Mucosa of rectum (tissue), 2 donors: ENCODE results near the gene INTS11.

Experiments
- H3K27ac ChIP-seq, 2 donors: one replicate each; pipeline ENCODE4 v1.7.0; 2013; ENCODE audit warnings: inconsistent platforms in 2 of 2, low read depth in 2 of 2, low read length in 2 of 2
- H3K27me3 ChIP-seq, 2 donors: one replicate each; pipeline ENCODE4 v1.7.0; 2013; ENCODE audit warnings: low read length in 2 of 2; ENCODE audit not compliant: control insufficient read depth in 2 of 2, insufficient read depth in 2 of 2
- H3K36me3 ChIP-seq, 2 donors: one replicate each; pipeline ENCODE4 v1.7.0; 2013; ENCODE audit warnings: low read length in 2 of 2; ENCODE audit not compliant: control insufficient read depth in 2 of 2, insufficient read depth in 2 of 2
- H3K4me1 ChIP-seq, 2 donors: one replicate each; pipeline ENCODE4 v1.7.0; 2013; ENCODE audit warnings: low read length in 2 of 2, mild to moderate bottlenecking in 1 of 2; ENCODE audit not compliant: control insufficient read depth in 2 of 2, insufficient read depth in 2 of 2
- H3K4me3 ChIP-seq, 2 donors: one replicate each; pipeline ENCODE4 v1.7.0; 2013; ENCODE audit warnings: low read length in 2 of 2
- H3K9ac ChIP-seq, 2 donors: one replicate each; pipeline ENCODE4 v1.7.0; 2013; ENCODE audit warnings: low read length in 2 of 2, low read depth in 1 of 2, mild to moderate bottlenecking in 1 of 2
- H3K9me3 ChIP-seq, 2 donors: one replicate each; pipeline ENCODE4 v1.7.0; 2013; ENCODE audit warnings: low read length in 2 of 2; ENCODE audit not compliant: control insufficient read depth in 2 of 2
- donor health status: healthy.
- donor health status: Normal muscosa, but diverticular disease.

INTS11 gene

DNA sequence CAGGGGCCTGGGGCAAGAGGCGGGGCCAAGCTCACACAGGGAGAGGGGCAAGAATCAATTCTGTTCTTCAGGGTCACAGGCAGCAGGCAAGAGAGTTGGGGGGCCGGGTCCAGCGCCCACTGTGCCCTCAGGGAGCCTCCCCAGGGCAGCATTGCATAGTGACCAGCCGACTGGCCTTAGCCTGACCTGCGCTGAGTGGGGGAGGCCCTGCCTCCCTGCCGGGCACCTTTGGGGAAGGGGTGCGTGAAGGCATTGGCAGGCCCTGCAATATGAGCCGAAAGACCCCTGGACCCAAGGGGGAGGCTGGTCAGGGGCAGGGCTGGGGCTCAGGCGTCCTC, 32.0 kb downstream of the INTS11 start:
- Histone ChIP-seq H3K36me3 (peaks cover 0 to 2% of the 10 kb centered on the region in 2 donors), H3K4me3 (no peak overlapping the region), H3K9me3 (no peaks in the 10 kb centered on the region), H3K27me3 (peaks cover 0 to 7% of the 10 kb centered on the region in 2 donors), H3K27ac (no peak overlapping the region), H3K9ac (no peak overlapping the region), H3K4me1 (peaks cover 8 to 13% of the 10 kb centered on the region in 2 donors)

GRCh38 chr1:1291548-1292441, 32.7 kb downstream of the INTS11 start:
- Histone ChIP-seq H3K27me3 (peaks cover 3 to 14% of the 10 kb centered on the region in 2 donors), H3K4me3 (no peak overlapping the region), H3K9me3 (no peaks in the 10 kb centered on the region), H3K4me1 (peaks cover 8 to 13% of the 10 kb centered on the region in 2 donors), H3K36me3 (peaks cover 0 to 2% of the 10 kb centered on the region in 2 donors), H3K27ac (no peak overlapping the region), H3K9ac (no peak overlapping the region)

DNA sequence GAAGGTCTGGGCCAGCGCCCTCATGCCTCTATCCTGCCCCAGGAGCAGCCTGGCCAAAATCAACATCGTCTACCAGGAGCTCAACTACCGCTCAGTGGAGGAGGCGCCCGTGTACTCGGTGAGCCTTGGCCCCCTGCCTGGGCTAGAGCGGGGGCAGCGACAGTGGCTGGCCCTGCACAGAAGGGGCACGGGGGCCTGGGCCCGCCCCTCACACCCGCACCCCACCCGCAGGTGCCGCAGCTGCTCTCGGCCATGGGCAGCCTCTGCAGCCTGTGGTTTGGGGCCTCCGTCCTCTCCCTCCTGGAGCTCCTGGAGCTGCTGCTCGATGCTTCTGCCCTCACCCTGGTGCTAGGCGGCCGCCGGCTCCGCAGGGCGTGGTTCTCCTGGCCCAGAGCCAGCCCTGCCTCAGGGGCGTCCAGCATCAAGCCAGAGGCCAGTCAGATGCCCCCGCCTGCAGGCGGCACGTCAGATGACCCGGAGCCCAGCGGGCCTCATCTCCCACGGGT, 33.4 kb downstream of the INTS11 start:
- peaks cover 8 to 13% of the 10 kb centered on the region in 2 donors for H3K4me1 ChIP-seq
- H3K27me3 ChIP-seq, result peaks cover 4 to 21% of the 10 kb centered on the region in 2 donors
- H3K36me3 ChIP-seq, result peaks cover 0 to 2% of the 10 kb centered on the region in 2 donors
- H3K27ac ChIP-seq, result no peak overlapping the region
- no peak overlapping the region for H3K4me3 ChIP-seq
- H3K9me3 ChIP-seq, result no peaks in the 10 kb centered on the region
- H3K9ac ChIP-seq, result no peak overlapping the region

- Histone ChIP-seq H3K36me3 (no peaks in the 10 kb centered on the region), H3K27ac (no peak overlapping the region), H3K4me3 (no peak overlapping the region), H3K9ac (no peak overlapping the region), H3K4me1 (peaks cover 11 to 19% of the 10 kb centered on the region in 2 donors), H3K27me3 (peaks cover 4 to 28% of the 10 kb centered on the region in 2 donors), H3K9me3 (no peaks in the 10 kb centered on the region)
Measured at GRCh38 chr1:1290238-1290731, 34.2 kb downstream of the INTS11 start.

DNA sequence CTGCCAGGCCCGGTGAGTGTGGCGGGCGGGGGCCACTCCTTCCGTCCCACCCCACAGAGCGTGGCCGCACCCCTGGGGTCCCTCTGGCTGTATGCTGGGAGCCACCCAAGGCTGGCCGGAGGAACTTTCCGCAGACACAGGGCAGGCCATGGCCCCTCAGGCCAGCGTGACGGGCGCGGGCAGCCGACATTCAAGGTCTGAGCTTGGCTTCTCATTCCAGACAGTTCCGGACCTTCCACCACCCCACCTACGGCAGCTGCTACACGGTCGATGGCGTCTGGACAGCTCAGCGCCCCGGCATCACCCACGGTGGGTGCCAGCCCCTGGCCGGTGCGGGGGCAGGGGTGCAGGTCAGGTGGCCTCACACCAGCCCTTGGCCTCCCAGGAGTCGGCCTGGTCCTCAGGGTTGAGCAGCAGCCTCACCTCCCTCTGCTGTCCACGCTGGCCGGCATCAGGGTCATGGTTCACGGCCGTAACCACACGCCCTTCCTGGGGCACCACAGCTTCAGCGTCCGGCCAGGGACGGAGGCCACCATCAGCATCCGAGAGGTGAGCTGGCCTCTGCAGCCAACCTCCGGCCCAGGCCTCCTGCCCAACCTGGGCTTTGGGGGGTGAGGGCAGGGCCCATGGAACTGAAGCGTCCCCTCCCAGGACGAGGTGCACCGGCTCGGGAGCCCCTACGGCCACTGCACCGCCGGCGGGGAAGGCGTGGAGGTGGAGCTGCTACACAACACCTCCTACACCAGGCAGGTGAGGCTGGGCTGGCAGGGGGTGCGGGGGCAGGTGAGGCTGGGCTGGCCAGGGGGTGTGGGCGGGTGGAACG, 37.0 kb downstream of the INTS11 start:
- peaks cover 14 to 20% of the 10 kb centered on the region in 2 donors for H3K4me1 ChIP-seq
- H3K9me3 ChIP-seq, result no peaks in the 10 kb centered on the region
- H3K4me3 ChIP-seq, result no peak overlapping the region
- H3K36me3 ChIP-seq, result no peaks in the 10 kb centered on the region
- H3K9ac ChIP-seq, result no peak overlapping the region
- H3K27ac ChIP-seq, result no peak overlapping the region
- peaks cover 4 to 28% of the 10 kb centered on the region in 2 donors for H3K27me3 ChIP-seq

- H3K27me3 ChIP-seq, result peaks cover 4 to 28% of the 10 kb centered on the region in 2 donors
- peaks cover 16 to 27% of the 10 kb centered on the region in 2 donors for H3K4me1 ChIP-seq
- no peaks in the 10 kb centered on the region for H3K36me3 ChIP-seq
- no peak overlapping the region for H3K4me3 ChIP-seq
- no peaks in the 10 kb centered on the region for H3K9me3 ChIP-seq
- no peak overlapping the region for H3K9ac ChIP-seq
- no peak overlapping the region for H3K27ac ChIP-seq
Measured at GRCh38 chr1:1286313-1287261, 37.9 kb downstream of the INTS11 start.

DNA sequence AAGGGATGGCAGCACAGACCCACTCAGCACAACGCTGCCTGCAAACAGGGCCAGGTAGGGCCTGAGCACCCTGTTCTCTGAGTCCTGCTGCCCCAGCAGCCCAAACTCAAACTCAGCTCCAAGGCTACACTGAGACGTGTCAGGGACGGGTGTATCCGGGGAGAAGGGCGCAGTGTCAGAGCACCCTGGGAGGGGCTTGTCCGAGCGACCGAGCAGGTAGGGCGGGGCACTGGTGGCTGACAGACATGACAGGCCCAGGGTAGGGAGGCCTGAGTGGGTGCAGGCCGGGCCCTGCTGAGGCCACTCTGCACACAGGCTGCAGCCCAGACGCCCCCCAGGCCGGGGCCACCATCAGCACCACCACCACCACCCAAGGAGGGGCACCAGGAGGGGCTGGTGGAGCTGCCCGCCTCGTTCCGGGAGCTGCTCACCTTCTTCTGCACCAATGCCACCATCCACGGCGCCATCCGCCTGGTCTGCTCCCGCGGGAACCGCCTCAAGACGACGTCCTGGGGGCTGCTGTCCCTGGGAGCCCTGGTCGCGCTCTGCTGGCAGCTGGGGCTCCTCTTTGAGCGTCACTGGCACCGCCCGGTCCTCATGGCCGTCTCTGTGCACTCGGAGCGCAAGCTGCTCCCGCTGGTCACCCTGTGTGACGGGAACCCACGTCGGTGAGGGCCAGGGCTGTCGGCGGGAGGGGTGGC, 38.7 kb downstream of the INTS11 start:
- Histone ChIP-seq H3K9ac (no peak overlapping the region), H3K27ac (no peak overlapping the region), H3K9me3 (no peaks in the 10 kb centered on the region), H3K36me3 (no peaks in the 10 kb centered on the region), H3K4me3 (no peak overlapping the region), H3K4me1 (peaks cover 16 to 25% of the 10 kb centered on the region in 2 donors), H3K27me3 (peaks cover 4 to 28% of the 10 kb centered on the region in 2 donors)

DNA sequence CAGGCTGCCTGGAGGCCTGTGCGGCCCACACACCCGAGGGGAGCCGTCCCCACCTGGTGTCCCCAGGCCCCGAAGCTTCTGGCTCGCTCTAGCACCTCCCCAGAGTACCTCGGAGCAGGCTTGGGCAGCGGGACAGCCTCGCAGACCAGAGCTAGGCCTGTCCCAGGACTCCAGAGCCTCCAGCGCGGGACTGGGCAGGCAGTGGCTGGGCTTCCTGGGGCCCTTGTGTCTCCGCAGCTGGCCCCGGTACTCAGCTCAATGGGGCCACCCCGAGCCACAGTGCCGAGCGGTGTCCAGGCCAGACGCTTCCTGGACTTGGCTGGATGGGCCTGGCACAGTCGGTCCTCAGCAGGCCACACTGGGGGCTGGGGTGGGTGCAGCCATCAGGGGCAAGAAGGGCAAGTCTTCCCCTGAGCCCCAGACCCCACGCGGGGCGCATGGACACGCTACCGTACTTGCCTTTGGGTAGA, 39.3 kb downstream of the INTS11 start:
- H3K27me3 ChIP-seq, result peaks cover 4 to 26% of the 10 kb centered on the region in 2 donors
- no peak overlapping the region for H3K9ac ChIP-seq

More for the DNA sequence above, 39.3 kb downstream of the INTS11 start:
- H3K4me1 ChIP-seq, result peaks cover 16 to 21% of the 10 kb centered on the region in 2 donors
- H3K27ac ChIP-seq, result no peak overlapping the region
- no peaks in the 10 kb centered on the region for H3K9me3 ChIP-seq
- no peaks in the 10 kb centered on the region for H3K36me3 ChIP-seq
- H3K4me3 ChIP-seq, result no peak overlapping the region
